DND-41 (cell line): ENCODE results near the gene WDR62.

Source experiments
- CTCF ChIP-seq: IDR thresholded peaks from 2 replicates; pipeline ENCODE4 v1.5.1; 2012; ENCODE audit warnings: borderline replicate concordance, low read length, moderate library complexity, mild to moderate bottlenecking; ENCODE audit not compliant: poor library complexity, severe bottlenecking; ENCODE audit errors: extremely low read depth
- EZH2 ChIP-seq: IDR thresholded peaks from 3 replicates; pipeline ENCODE4 v1.6.1; 2012; ENCODE audit warnings: borderline replicate concordance, low read depth, mild to moderate bottlenecking, moderate library complexity, low read length, inconsistent platforms; ENCODE audit not compliant: severe bottlenecking

DNA sequence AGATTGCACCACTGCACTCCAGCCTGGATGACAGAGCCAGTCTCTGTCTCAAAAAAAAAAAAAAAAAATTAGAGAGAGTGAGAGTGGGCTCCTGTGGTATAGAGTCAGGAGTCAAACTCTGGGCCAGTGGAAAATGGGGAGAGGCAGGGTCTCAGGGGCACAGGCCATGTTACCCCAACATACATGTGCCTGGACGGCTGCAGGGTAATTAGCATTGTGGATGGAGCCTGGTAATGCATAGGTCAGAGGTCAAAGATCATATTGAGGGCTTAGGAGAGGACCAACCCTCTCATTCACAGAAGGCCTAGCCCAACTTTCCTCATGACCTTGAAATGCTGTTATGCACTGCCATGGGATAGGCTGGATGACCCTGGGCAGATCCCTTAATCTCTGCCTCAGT, 29.2 kb upstream of the WDR62 start:
- TF ChIP-seq CTCF (no peak), EZH2 (no peak)
